PC-9 (cell line): ENCODE measurements around the gene DDX3X. TPM values are rescaled to one million over a fixed set of nuclear protein-coding genes. Genes with fewer than 3 reads are reported as not detected.
"Not testable (repeated sequence)": the region's sequence is repeated elsewhere in the genome, so short reads cannot be mapped to it uniquely, and the experiment has no call there.

Experiments used
- BruUV-seq: library from RNA; stranded (reverse); fragments of 400-500 nt; replicated peaks from 2 replicates; lab custom pipeline; 2021; lab: Mats Ljungman, UMichigan
- CTCF ChIA-PET: fragments of 300-600 bp; sonication (Branson Sonifier 250); formaldehyde crosslinking; loops from one replicate; lab custom pipeline; 2022; ENCODE audit warnings: antibody characterized with exemption; lab: Charles Lee
- POLR2A ChIA-PET: fragments of 300-600 bp; sonication (Branson Sonifier 250); formaldehyde crosslinking; loops from one replicate; lab custom pipeline; 2022; ENCODE audit warnings: antibody characterized with exemption; ENCODE audit not compliant: unreplicated experiment; lab: Charles Lee
- DNase-seq, 2 experiments: peaks; one replicate each; pipeline versions ENCODE4 v3.0.0 to v3.0.0-alpha.2; 2015 to 2022; ENCODE audit warnings: mixed read lengths in 1 of 2
- H2AFZ ChIP-seq: fragments of 200-600 bp; sonication (generic); 2 replicates; pipeline ENCODE4 v1.8.1; 2017; ENCODE audit warnings: antibody characterized with exemption
- H3F3A ChIP-seq: fragments of 200-600 bp; sonication (generic); 2 replicates; pipeline ENCODE4 v1.8.1; 2017; ENCODE audit warnings: antibody characterized with exemption, mild to moderate bottlenecking, low read depth; ENCODE audit not compliant: insufficient read depth
- H3K27ac ChIP-seq: fragments of 200-600 bp; sonication (generic); 2 replicates; pipeline ENCODE4 v1.6.1; 2016; ENCODE audit warnings: mixed run types
- H3K27me3 ChIP-seq: fragments of 200-600 bp; sonication (generic); 2 replicates; pipeline ENCODE4 v1.6.1; 2016; ENCODE audit warnings: low read depth, mixed run types; ENCODE audit not compliant: insufficient read depth
- H3K36me3 ChIP-seq: fragments of 200-600 bp; sonication (generic); 2 replicates; pipeline ENCODE4 v1.6.1; 2016; ENCODE audit warnings: low read depth, mixed run types
- H3K4me1 ChIP-seq: fragments of 200-600 bp; sonication (generic); replicated peaks from 2 replicates; pipeline ENCODE4 v1.6.1; 2016; ENCODE audit warnings: mixed run types; ENCODE audit not compliant: insufficient read depth
- H3K4me2 ChIP-seq: fragments of 200-600 bp; sonication (generic); 2 replicates; pipeline ENCODE4 v1.6.1; 2017; ENCODE audit warnings: mixed run types
- H3K4me3 ChIP-seq: fragments of 200-600 bp; sonication (generic); 2 replicates; pipeline ENCODE4 v1.6.1; 2016; ENCODE audit warnings: mixed run types
- H3K79me2 ChIP-seq: fragments of 200-600 bp; sonication (generic); 2 replicates; pipeline ENCODE4 v1.6.1; 2017; ENCODE audit warnings: low read depth, mixed run types
- H3K9me2 ChIP-seq: fragments of 200-600 bp; sonication (generic); 2 replicates; pipeline ENCODE4 v1.8.1; 2017; ENCODE audit warnings: mild to moderate bottlenecking; ENCODE audit not compliant: insufficient read depth
- H3K9me3 ChIP-seq: fragments of 200-600 bp; sonication (generic); 2 replicates; pipeline ENCODE4 v1.8.1; 2016; ENCODE audit warnings: low read depth; ENCODE audit not compliant: insufficient read depth
- H4K20me1 ChIP-seq: fragments of 200-600 bp; sonication (generic); 2 replicates; pipeline ENCODE4 v1.8.1; 2017; ENCODE audit not compliant: insufficient read depth
- EZH2 ChIP-seq: fragments of 200-600 bp; sonication (generic); IDR thresholded peaks from 2 replicates; pipeline ENCODE4 v1.8.0; 2017; ENCODE audit warnings: antibody characterized with exemption, low read depth
- intact Hi-C: fragments of 100-400 bp; cut with micrococcal nuclease; formaldehyde crosslinking; loops from one replicate; pipeline ENCODE4 v1.10.0; 2022; ENCODE audit not compliant: unreplicated experiment
- total RNA-seq: library from RNA; stranded (reverse); gene quantifications from 2 replicates; pipeline ENCODE4 v1.2.3, GENCODE V29; 2021
- TF ChIP-seq, protein P1 (sequence below): fragments of 200-600 bp; sonication (generic); conservative IDR thresholded peaks from 2 replicates; pipeline ENCODE4 v1.6.1; 2017; ENCODE audit warnings: mixed run types, antibody characterized with exemption, mild to moderate bottlenecking, moderate library complexity

Gene DDX3X
- total RNA-seq, 1 experiment from 2014 or later: 158 TPM

DNA sequence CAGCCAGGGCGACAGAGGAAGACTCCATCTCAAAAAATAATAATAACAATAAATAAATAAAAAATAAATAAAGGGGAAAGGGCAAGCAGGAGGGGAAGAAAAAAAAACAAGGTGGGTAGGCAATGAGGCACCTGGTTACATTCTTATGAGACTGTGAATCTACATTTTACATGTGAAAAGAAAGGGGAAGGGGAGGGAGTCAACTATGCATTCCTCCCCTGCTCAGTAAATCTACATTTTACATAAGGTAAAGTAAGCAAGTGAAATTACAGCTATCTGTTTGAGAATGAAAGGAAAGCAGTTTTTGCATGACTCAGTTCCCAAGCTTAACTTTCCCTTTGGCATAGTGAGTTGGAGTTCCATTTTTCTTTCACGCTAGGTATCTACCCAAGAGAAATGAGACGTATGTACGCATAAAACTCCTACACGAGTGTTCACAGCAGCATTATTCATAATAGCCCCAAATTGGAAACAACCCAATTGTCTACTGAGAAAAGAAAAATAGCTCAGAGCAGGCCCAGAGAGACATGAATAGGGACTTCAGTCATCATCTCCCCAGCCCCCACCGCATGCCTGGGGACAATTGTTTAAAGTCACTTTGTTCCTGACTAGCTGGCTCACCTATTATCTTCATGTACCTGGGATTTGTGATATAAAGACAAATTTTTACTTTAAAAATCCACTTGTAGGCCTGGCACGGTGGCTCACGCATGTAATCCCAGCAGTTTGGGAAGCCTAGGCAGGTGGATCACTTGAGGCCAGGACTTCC is 52.4 kb downstream of the DDX3X start:
- POLR2A ChIA-PET: no interaction called here

DNA sequence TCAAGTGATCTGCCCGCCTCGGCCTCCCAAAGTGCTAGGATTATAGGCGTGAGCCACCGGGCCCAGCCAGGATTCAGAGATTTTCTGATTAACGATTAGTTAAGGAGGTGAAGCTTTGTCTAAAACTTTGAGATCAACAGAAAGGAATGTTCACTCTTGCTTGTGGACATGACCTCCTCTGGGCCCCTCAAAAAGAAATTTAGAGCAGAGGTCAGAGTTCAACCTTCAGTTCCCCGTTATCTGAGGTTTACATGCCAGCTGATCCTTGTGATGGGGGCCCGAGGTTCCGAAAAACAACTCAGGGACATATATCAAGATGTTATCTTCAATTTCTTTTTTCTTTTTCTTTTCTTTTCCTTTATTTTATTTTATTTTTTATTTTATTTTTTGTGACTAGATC is 54.6 kb downstream of the DDX3X start:
- H3K4me1 ChIP-seq: 0 out of 2 replicates have a peak, but pooled peaks cover 19% of the 10 kb centered on the region
- H3K36me3 ChIP-seq: no peaks in the 10 kb centered on the region
- no TSS peak for BruUV-seq
- no peak overlapping the region for H3K4me2 ChIP-seq
- H4K20me1 ChIP-seq: no peaks in the 10 kb centered on the region
- H3K4me3 ChIP-seq: no peak overlapping the region
- no peak overlapping the region for H2AFZ ChIP-seq
- H3F3A ChIP-seq: no peaks in the 10 kb centered on the region
- DNase-seq: no peak
- intact Hi-C loops: no loop called here
- H3K27me3 ChIP-seq: no peaks in the 10 kb centered on the region
- no peaks in the 10 kb centered on the region for H3K9me2 ChIP-seq
- H3K27ac ChIP-seq: no peak overlapping the region
- CTCF ChIA-PET: no interaction called here
- POLR2A ChIA-PET: no interaction called here
- no peaks in the 10 kb centered on the region for H3K9me3 ChIP-seq
- H3K79me2 ChIP-seq: no peaks in the 10 kb centered on the region
- no peak for TF ChIP-seq EZH2
- TF ChIP-seq, protein P1, sequence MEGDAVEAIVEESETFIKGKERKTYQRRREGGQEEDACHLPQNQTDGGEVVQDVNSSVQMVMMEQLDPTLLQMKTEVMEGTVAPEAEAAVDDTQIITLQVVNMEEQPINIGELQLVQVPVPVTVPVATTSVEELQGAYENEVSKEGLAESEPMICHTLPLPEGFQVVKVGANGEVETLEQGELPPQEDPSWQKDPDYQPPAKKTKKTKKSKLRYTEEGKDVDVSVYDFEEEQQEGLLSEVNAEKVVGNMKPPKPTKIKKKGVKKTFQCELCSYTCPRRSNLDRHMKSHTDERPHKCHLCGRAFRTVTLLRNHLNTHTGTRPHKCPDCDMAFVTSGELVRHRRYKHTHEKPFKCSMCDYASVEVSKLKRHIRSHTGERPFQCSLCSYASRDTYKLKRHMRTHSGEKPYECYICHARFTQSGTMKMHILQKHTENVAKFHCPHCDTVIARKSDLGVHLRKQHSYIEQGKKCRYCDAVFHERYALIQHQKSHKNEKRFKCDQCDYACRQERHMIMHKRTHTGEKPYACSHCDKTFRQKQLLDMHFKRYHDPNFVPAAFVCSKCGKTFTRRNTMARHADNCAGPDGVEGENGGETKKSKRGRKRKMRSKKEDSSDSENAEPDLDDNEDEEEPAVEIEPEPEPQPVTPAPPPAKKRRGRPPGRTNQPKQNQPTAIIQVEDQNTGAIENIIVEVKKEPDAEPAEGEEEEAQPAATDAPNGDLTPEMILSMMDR: no peak

More for the DNA sequence above, 52.4 kb downstream of the DDX3X start:
- Histone ChIP-seq H3F3A (peaks cover 6% of the 10 kb centered on the region; the same call in 1 of the 2 replicates), H3K4me2 (no peak overlapping the region), H4K20me1 (no peaks in the 10 kb centered on the region), H3K79me2 (no peaks in the 10 kb centered on the region), H3K9me2 (no peaks in the 10 kb centered on the region), H3K9me3 (no peaks in the 10 kb centered on the region), H3K4me3 (no peak overlapping the region), H2AFZ (no peak overlapping the region), H3K27me3 (no peaks in the 10 kb centered on the region), H3K4me1 (peaks cover 20% of the 10 kb centered on the region), H3K27ac (no peak overlapping the region), H3K36me3 (no peaks in the 10 kb centered on the region)
- TF ChIP-seq EZH2: no peak
- TF ChIP-seq, protein P1: no peak
- intact Hi-C loops: no loop called here
- DNase-seq: no peak
- BruUV-seq: no TSS peak
- CTCF ChIA-PET: interaction anchor here (0.6 kb wide), 2 partner anchors 45 to 843 kb away, joined by 3 read pairs; no protein-coding TSS in a partner anchor

DNA sequence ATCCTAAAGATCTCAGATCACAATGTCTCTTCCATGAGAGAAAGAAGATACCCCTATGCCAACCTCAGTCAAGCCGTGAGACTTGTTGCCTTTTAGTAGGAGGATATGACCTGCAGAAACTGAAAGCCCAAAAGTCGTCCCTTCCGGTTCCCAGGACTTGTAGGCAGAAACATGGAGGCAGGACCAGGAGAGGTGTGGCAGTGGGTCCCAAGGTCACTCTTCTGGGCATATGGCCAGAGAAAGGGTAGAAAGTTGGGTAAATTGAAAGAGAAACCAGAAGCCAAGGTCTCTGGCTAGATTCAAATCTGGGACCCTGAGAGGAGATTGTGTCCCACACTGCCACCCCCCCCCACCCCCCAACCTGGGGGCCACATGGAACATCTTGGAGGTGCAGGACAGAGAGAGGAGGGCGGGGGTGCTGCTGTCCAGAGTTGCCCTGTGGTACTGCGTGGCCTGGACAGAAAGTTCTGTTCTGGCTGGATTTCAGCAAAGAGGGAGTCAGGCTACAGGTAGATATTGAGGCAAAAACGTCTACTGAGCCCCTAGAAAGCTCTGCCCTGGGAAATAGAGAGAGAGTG is 55.4 kb downstream of the DDX3X start:
- H4K20me1 ChIP-seq: no peaks in the 10 kb centered on the region
- H3K79me2 ChIP-seq: no peaks in the 10 kb centered on the region
- intact Hi-C loops: no loop called here
- 0 out of 2 replicates have a peak, but pooled peaks cover 17% of the 10 kb centered on the region for H3K4me1 ChIP-seq
- no peaks in the 10 kb centered on the region for H3K9me3 ChIP-seq
- no peaks in the 10 kb centered on the region for H3K36me3 ChIP-seq
- no peaks in the 10 kb centered on the region for H3F3A ChIP-seq
- no peak overlapping the region for H3K27ac ChIP-seq
- no peak overlapping the region for H3K4me2 ChIP-seq
- POLR2A ChIA-PET: interaction anchor here (0.6 kb wide), 1 partner anchor 9 kb away, joined by 4 read pairs; no protein-coding TSS in a partner anchor
- no peaks in the 10 kb centered on the region for H3K9me2 ChIP-seq
- H2AFZ ChIP-seq: no peak overlapping the region
- CTCF ChIA-PET: no interaction called here
- no peaks in the 10 kb centered on the region for H3K27me3 ChIP-seq
- H3K4me3 ChIP-seq: no peak overlapping the region
- BruUV-seq: no TSS peak
- DNase-seq: no peak
- no peak for TF ChIP-seq EZH2
- TF ChIP-seq, protein P1: no peak

DNA sequence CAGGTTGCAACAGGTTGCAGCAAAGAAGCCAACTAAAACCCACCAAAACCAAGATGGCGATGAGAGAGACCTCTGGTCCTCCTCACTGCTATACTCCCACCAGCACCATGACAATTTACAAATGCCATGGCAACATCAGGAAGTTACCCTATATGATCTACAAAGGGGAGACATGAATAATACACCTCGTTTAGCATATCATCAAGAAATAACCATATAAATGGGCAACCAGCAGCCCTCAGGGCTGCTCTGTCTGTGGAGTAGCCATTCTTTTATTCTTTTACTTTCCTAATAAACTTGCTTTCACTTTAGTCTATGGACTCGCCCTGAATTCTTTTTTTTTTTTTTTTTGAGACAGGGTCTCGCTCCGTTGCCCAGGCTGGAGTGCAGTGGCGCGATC is 56.6 kb downstream of the DDX3X start:
- POLR2A ChIA-PET, CTCF ChIA-PET, H3K9me2 ChIP-seq, intact Hi-C loops, H3K27me3 ChIP-seq, H2AFZ ChIP-seq, H3K27ac ChIP-seq, H4K20me1 ChIP-seq, H3K4me1 ChIP-seq, H3K36me3 ChIP-seq, H3K9me3 ChIP-seq, H3K79me2 ChIP-seq, H3K4me2 ChIP-seq, H3K4me3 ChIP-seq, BruUV-seq, H3F3A ChIP-seq, DNase-seq: not testable (repeated sequence)
